Breast epithelium (tissue), 3 donors: ENCODE measurements around the gene BRF1.

Experiments used
- CTCF ChIP-seq, 3 donors: fragments of 450-650 bp; IDR thresholded peaks; one replicate each; pipeline ENCODE4 v1.5.1; 2016 to 2017; ENCODE audit warnings: antibody characterized with exemption in 3 of 3, mild to moderate bottlenecking in 3 of 3, moderate library complexity in 3 of 3
- POLR2A ChIP-seq: fragments of 450-650 bp; IDR thresholded peaks from one replicate; pipeline ENCODE4 v1.6.1; 2016; ENCODE audit warnings: antibody characterized with exemption, mild to moderate bottlenecking, moderate library complexity
- POLR2AphosphoS5 ChIP-seq, 3 donors: sonication (generic); formaldehyde crosslinking; IDR thresholded peaks; one replicate each; pipeline ENCODE4 v1.6.1; 2017; ENCODE audit warnings: antibody characterized with exemption in 3 of 3

GRCh38 chr14:105325303-105325702 lies 24.5 kb upstream of the BRF1 start:
- TF ChIP-seq CTCF (IDR thresholded peaks at IDR 0.05): no peak
- TF ChIP-seq POLR2A: no peak
- TF ChIP-seq POLR2AphosphoS5 (IDR thresholded peaks at IDR 0.05): no peak
